Mesenchymal stem cell (in vitro differentiated cells and primary cell): ENCODE results near the gene NMBR.
"Not testable (repeated sequence)": the region's sequence is repeated elsewhere in the genome, so short reads cannot be mapped to it uniquely, and the experiment has no call there.

ENCODE experiments used
- DNase-seq: peaks from one replicate; pipeline ENCODE4 v3.0.0-alpha.2; 2013
- H2AFZ ChIP-seq: one replicate; pipeline ENCODE4 v1.6.1; 2013; ENCODE audit warnings: low read depth, mild to moderate bottlenecking, control low read depth, inconsistent platforms, low read length, moderate library complexity
- H2AK5ac ChIP-seq: 2 replicates; pipeline ENCODE4 v1.6.1; 2013; ENCODE audit warnings: low read length, moderate library complexity, mild to moderate bottlenecking, inconsistent platforms; ENCODE audit not compliant: severe bottlenecking
- H2BK120ac ChIP-seq: one replicate; pipeline ENCODE4 v1.6.1; 2013; ENCODE audit warnings: low read depth, mild to moderate bottlenecking, inconsistent platforms, low read length, moderate library complexity
- H2BK12ac ChIP-seq, 2 experiments: one replicate each; pipeline ENCODE4 v1.6.1; 2013; ENCODE audit warnings: inconsistent platforms in 2 of 2, low read length in 2 of 2, mild to moderate bottlenecking in 2 of 2, moderate library complexity in 2 of 2, control low read depth in 1 of 2
- H2BK15ac ChIP-seq: one replicate; pipeline ENCODE4 v1.6.1; 2013; ENCODE audit warnings: mild to moderate bottlenecking, low read depth, inconsistent platforms; ENCODE audit not compliant: poor library complexity, severe bottlenecking
- H2BK5ac ChIP-seq: 2 replicates; pipeline ENCODE4 v1.6.1; 2013; ENCODE audit warnings: low read depth, mild to moderate bottlenecking, low read length, control low read depth, inconsistent platforms; ENCODE audit not compliant: poor library complexity, severe bottlenecking
- H3K14ac ChIP-seq, 2 experiments: one replicate each; pipeline ENCODE4 v1.6.1; 2013; ENCODE audit warnings: inconsistent platforms in 2 of 2, low read length in 2 of 2, control low read depth in 1 of 2, mild to moderate bottlenecking in 1 of 2, moderate library complexity in 1 of 2
- H3K18ac ChIP-seq, 2 experiments: one replicate each; pipeline ENCODE4 v1.6.1; 2013; ENCODE audit warnings: inconsistent platforms in 2 of 2, low read length in 2 of 2, control low read depth in 1 of 2, low read depth in 1 of 2, mild to moderate bottlenecking in 1 of 2
- H3K23ac ChIP-seq, 2 experiments: one replicate each; pipeline ENCODE4 v1.6.1; 2013; ENCODE audit warnings: inconsistent platforms in 2 of 2, low read length in 2 of 2, mild to moderate bottlenecking in 2 of 2, moderate library complexity in 2 of 2, control low read depth in 1 of 2
- H3K27ac ChIP-seq: 2 replicates; pipeline ENCODE4 v1.5.1; 2013; ENCODE audit warnings: mild to moderate bottlenecking, moderate library complexity, low read length, control low read depth, inconsistent platforms; ENCODE audit not compliant: poor library complexity, severe bottlenecking
- H3K27me3 ChIP-seq, 2 experiments: 2 replicates each; pipeline versions ENCODE4 v1.6.1 to v1.7.0; 2013; ENCODE audit warnings: low read length in 2 of 2, mild to moderate bottlenecking in 2 of 2, moderate library complexity in 2 of 2, control low read depth in 1 of 2, inconsistent platforms in 1 of 2; ENCODE audit not compliant: control insufficient read depth in 1 of 2, insufficient read depth in 1 of 2
- H3K36me3 ChIP-seq, 2 experiments: 2 replicates each; pipeline versions ENCODE4 v1.6.1 to v1.7.0; 2013; ENCODE audit warnings: low read length in 2 of 2, control low read depth in 1 of 2, inconsistent platforms in 1 of 2, low read depth in 1 of 2, mild to moderate bottlenecking in 1 of 2; ENCODE audit not compliant: insufficient read depth in 2 of 2, control insufficient read depth in 1 of 2
- H3K4ac ChIP-seq, 2 experiments: one replicate each; pipeline ENCODE4 v1.6.1; 2013; ENCODE audit warnings: inconsistent platforms in 2 of 2, low read length in 2 of 2, mild to moderate bottlenecking in 2 of 2, moderate library complexity in 2 of 2, control low read depth in 1 of 2, low read depth in 1 of 2
- H3K4me1 ChIP-seq: 2 replicates; pipeline ENCODE4 v1.6.1; 2013; ENCODE audit warnings: low read depth, low read length, control low read depth; ENCODE audit not compliant: control insufficient read depth, insufficient read depth
- H3K4me2 ChIP-seq: 2 replicates; pipeline ENCODE4 v1.6.1; 2013; ENCODE audit warnings: low read length, mild to moderate bottlenecking, inconsistent platforms; ENCODE audit not compliant: poor library complexity, severe bottlenecking
- H3K4me3 ChIP-seq, 2 experiments: 2 replicates each; pipeline versions ENCODE4 v1.5.1 to v1.7.0; 2013; ENCODE audit warnings: low read length in 2 of 2, mild to moderate bottlenecking in 2 of 2, control low read depth in 1 of 2, low read depth in 1 of 2; ENCODE audit not compliant: insufficient read depth in 1 of 2
- H3K79me1 ChIP-seq: replicated peaks from 2 replicates; pipeline ENCODE4 v1.6.1; 2013; ENCODE audit warnings: mild to moderate bottlenecking, control low read depth, low read length, inconsistent platforms; ENCODE audit not compliant: poor library complexity, severe bottlenecking
- H3K9ac ChIP-seq: 2 replicates; pipeline ENCODE4 v1.7.0; 2013; ENCODE audit warnings: mild to moderate bottlenecking, low read length, moderate library complexity
- H3K9me3 ChIP-seq: 2 replicates; pipeline ENCODE4 v1.7.0; 2013; ENCODE audit warnings: mild to moderate bottlenecking, low read length; ENCODE audit not compliant: control insufficient read depth
- H4K8ac ChIP-seq: one replicate; pipeline ENCODE4 v1.6.1; 2013; ENCODE audit warnings: inconsistent platforms, mild to moderate bottlenecking, low read length, moderate library complexity
- H4K91ac ChIP-seq: one replicate; pipeline ENCODE4 v1.6.1; 2013; ENCODE audit warnings: mild to moderate bottlenecking, low read length, inconsistent platforms
- WGBS: methylation state at CpG from one replicate; pipeline ENCODE4 v1.1.7; 2013; ENCODE audit warnings: mixed read lengths; 5-methylcytosine and 5-hydroxymethylcytosine counted together

NMBR gene

DNA sequence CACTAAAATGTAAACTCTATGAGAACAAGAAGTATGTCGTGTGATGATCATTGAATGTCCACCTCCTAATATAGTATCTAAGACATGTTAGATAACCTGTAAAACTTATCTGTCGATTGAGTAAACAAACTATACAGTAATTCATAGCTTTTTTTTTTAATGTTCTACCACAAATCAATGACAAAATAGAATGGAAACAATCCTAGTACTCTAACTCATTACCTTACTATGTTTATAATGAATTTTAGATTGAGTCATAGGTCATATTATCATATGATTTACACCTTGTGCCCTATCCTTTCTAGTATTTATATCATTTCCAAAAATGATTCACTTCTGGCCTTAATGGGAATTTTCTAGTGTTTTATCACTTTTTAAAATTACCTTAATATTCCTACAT, 6.3 kb upstream of the NMBR start:
- no peak overlapping the region for H2BK120ac ChIP-seq
- no peak overlapping the region for H4K91ac ChIP-seq
- H2BK15ac ChIP-seq, result no peak overlapping the region
- no peak overlapping the region for H3K23ac ChIP-seq
- WGBS, result no CpG with 5 or more reads among the region's 2 CpGs
- no peak overlapping the region for H3K14ac ChIP-seq
- H3K4me3 ChIP-seq, result peak overlapping the region in 1 of 2 experiments; percentile 16
- no peak overlapping the region for H3K4ac ChIP-seq
- no peaks in the 10 kb centered on the region for H3K9me3 ChIP-seq
- no peak for DNase-seq
- no peaks in the 10 kb centered on the region for H3K4me1 ChIP-seq
- no peaks in the 10 kb centered on the region for H3K27me3 ChIP-seq
- no peak overlapping the region for H3K27ac ChIP-seq
- no peak overlapping the region for H4K8ac ChIP-seq
- H2AK5ac ChIP-seq, result no peak overlapping the region
- no peak overlapping the region for H3K18ac ChIP-seq
- peaks cover 3% of the 10 kb centered on the region for H3K79me1 ChIP-seq
- no peak overlapping the region for H2AFZ ChIP-seq
- peaks cover 0 to 2% of the 10 kb centered on the region in 2 experiments for H3K36me3 ChIP-seq
- H3K9ac ChIP-seq, result peak overlapping the region; percentile 77
- H2BK12ac ChIP-seq, result no peak overlapping the region
- no peak overlapping the region for H2BK5ac ChIP-seq
- H3K4me2 ChIP-seq, result no peak overlapping the region

DNA sequence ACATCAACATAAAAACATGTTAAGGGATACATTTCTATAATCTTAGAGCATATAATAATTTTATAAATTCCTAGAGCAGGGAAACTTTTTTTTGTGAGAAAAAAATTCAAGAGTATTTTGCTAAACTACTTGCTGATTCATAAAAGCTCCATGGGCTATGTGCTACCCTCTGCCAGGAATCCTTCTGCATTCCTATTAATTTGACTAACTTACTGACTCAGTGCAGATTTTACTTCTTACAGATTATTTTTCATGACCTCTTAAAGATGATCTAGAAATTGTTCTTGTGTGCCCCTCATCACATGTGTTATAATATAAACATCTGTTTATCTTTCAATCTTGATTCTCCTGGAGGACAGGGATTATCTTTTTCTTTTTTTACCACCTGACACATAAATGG, 5.8 kb upstream of the NMBR start:
- no peak overlapping the region for H3K27ac ChIP-seq
- peaks cover 3% of the 10 kb centered on the region for H3K79me1 ChIP-seq
- H3K18ac ChIP-seq, result no peak overlapping the region
- H3K9ac ChIP-seq, result peak overlapping the region; percentile 77
- no peak overlapping the region for H3K4ac ChIP-seq
- H2BK15ac ChIP-seq, result no peak overlapping the region
- H3K4me1 ChIP-seq, result no peaks in the 10 kb centered on the region
- peak; percentile 18 for DNase-seq
- H3K4me3 ChIP-seq, result peak overlapping the region in 1 of 2 experiments; percentile 16
- no peak overlapping the region for H2BK120ac ChIP-seq
- H2BK12ac ChIP-seq, result no peak overlapping the region
- H4K91ac ChIP-seq, result no peak overlapping the region
- H3K36me3 ChIP-seq, result peaks cover 0 to 2% of the 10 kb centered on the region in 2 experiments
- no peak overlapping the region for H4K8ac ChIP-seq
- H2AFZ ChIP-seq, result no peak overlapping the region
- H3K14ac ChIP-seq, result no peak overlapping the region
- no peaks in the 10 kb centered on the region for H3K9me3 ChIP-seq
- no peaks in the 10 kb centered on the region for H3K27me3 ChIP-seq
- H2AK5ac ChIP-seq, result no peak overlapping the region
- no peak overlapping the region for H3K4me2 ChIP-seq
- H3K23ac ChIP-seq, result no peak overlapping the region
- H2BK5ac ChIP-seq, result no peak overlapping the region

DNA sequence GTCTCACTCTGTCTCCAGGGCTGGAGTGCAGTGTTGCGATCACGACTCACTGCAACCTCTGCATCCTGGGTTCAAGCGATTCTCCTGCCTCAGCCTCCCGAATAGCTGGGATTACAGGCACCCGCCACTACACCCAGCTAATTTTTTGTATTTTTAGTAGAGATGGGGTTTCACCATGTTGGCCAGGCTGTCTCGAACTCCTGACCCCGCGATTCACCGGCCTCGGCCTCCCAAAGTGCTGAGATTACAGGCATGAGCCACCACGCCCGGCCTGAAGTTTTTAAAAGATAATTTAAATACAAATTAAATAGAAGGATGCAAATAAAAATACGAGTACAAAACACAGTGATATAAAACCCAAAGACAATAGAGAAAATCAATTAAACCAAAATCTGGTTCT, 5.4 kb downstream of the NMBR start:
- not testable (repeated sequence) for DNase-seq, H2BK15ac ChIP-seq, H3K79me1 ChIP-seq, H3K36me3 ChIP-seq, H2BK5ac ChIP-seq, H3K23ac ChIP-seq, H3K9me3 ChIP-seq, H2AK5ac ChIP-seq, H3K4me3 ChIP-seq, H3K9ac ChIP-seq, H3K27ac ChIP-seq, H3K4ac ChIP-seq, H3K4me1 ChIP-seq, H3K27me3 ChIP-seq, H4K91ac ChIP-seq, H2BK12ac ChIP-seq, H4K8ac ChIP-seq, H3K4me2 ChIP-seq, H3K14ac ChIP-seq, H2AFZ ChIP-seq, H3K18ac ChIP-seq, H2BK120ac ChIP-seq
- WGBS, result 100% methylated on average over 3 of the region's 13 CpGs

DNA sequence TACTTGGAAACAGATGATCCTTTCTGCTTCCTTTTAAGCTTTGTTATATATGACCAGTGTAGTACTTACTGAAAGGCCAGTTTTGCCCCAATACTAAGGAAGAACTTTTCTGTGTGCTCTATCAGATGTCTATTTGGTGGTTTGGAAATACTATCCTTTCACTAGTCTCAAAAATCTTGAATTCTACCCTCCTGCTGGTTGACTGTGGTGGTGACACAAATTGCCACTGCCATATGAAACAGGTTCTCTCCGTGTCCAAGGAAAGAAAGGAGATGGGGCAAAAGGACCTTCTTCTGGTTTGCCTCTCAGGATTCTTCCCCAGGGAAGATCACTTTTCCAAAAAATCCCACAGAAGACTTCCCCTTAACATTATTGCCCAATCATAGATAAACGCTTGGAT, 8.0 kb downstream of the NMBR start:
- Histone ChIP-seq H3K4me3 (no peak overlapping the region), H4K8ac (no peak overlapping the region), H2BK5ac (no peak overlapping the region), H3K4me2 (no peak overlapping the region), H3K9ac (no peak overlapping the region), H4K91ac (no peak overlapping the region), H2BK15ac (no peak overlapping the region), H3K4me1 (no peaks in the 10 kb centered on the region), H3K14ac (no peak overlapping the region), H2BK120ac (no peak overlapping the region), H2AK5ac (no peak overlapping the region), H3K27me3 (no peaks in the 10 kb centered on the region), H2BK12ac (no peak overlapping the region), H2AFZ (no peak overlapping the region), H3K18ac (no peak overlapping the region), H3K36me3 (no peaks in the 10 kb centered on the region), H3K79me1 (no peaks in the 10 kb centered on the region), H3K27ac (no peak overlapping the region), H3K9me3 (no peaks in the 10 kb centered on the region), H3K23ac (no peak overlapping the region), H3K4ac (no peak overlapping the region)
- 96% methylated on average over 2 of the region's 2 CpGs for WGBS
- DNase-seq, result no peak
